MM.1S (cell line): Measurements from ENCODE around the gene KTN1.

ENCODE experiments used
- DNase-seq: peaks from one replicate; pipeline ENCODE4 v3.0.0-alpha.2; 2015
- H2AFZ ChIP-seq: fragments of 300-600 bp; sonication (generic); 2 replicates; pipeline ENCODE4 v1.6.0; 2016; ENCODE audit warnings: antibody characterized with exemption, low read length
- H3F3A ChIP-seq: fragments of 300-600 bp; sonication (generic); 2 replicates; pipeline ENCODE4 v1.6.1; 2016; ENCODE audit warnings: mild to moderate bottlenecking, antibody characterized with exemption, low read length, moderate library complexity, mixed read lengths; ENCODE audit not compliant: insufficient read depth
- H3K27ac ChIP-seq: fragments of 300-600 bp; sonication (generic); 2 replicates; pipeline ENCODE4 v1.5.1; 2016; ENCODE audit warnings: mild to moderate bottlenecking, low read length
- H3K27me3 ChIP-seq: fragments of 300-600 bp; sonication (generic); replicated peaks from 2 replicates; pipeline ENCODE4 v1.6.0; 2016; ENCODE audit warnings: low read length; ENCODE audit not compliant: insufficient read depth
- H3K36me3 ChIP-seq: fragments of 300-600 bp; sonication (generic); replicated peaks from 2 replicates; pipeline ENCODE4 v1.6.1; 2016; ENCODE audit warnings: mild to moderate bottlenecking, low read length, mixed read lengths; ENCODE audit not compliant: insufficient read depth
- H3K4me1 ChIP-seq: fragments of 300-600 bp; sonication (generic); 2 replicates; pipeline ENCODE4 v1.6.1; 2016; ENCODE audit warnings: low read length, mixed read lengths
- H3K4me2 ChIP-seq: fragments of 300-600 bp; sonication (generic); 2 replicates; pipeline ENCODE4 v1.6.0; 2016; ENCODE audit warnings: low read depth, low read length
- H3K4me3 ChIP-seq: fragments of 300-600 bp; sonication (generic); 2 replicates; pipeline ENCODE4 v1.5.1; 2016; ENCODE audit warnings: low read length, mixed read lengths
- H3K79me2 ChIP-seq: fragments of 300-600 bp; sonication (generic); 2 replicates; pipeline ENCODE4 v1.6.1; 2016; ENCODE audit warnings: mixed run types, low read length, mixed read lengths
- H3K9ac ChIP-seq: fragments of 300-600 bp; sonication (generic); 2 replicates; pipeline ENCODE4 v1.6.1; 2016; ENCODE audit warnings: low read length, mixed read lengths
- H3K9me2 ChIP-seq: fragments of 300-600 bp; sonication (generic); replicated peaks from 2 replicates; pipeline ENCODE4 v1.6.1; 2016; ENCODE audit warnings: mild to moderate bottlenecking, low read length, mixed read lengths; ENCODE audit not compliant: insufficient read depth
- H3K9me3 ChIP-seq: fragments of 300-600 bp; sonication (generic); replicated peaks from 2 replicates; pipeline ENCODE4 v1.6.1; 2016; ENCODE audit warnings: mild to moderate bottlenecking, low read length, mixed read lengths; ENCODE audit not compliant: insufficient read depth
- H4K20me1 ChIP-seq: fragments of 300-600 bp; sonication (generic); 2 replicates; pipeline ENCODE4 v1.6.1; 2016; ENCODE audit warnings: mild to moderate bottlenecking, low read length, moderate library complexity, mixed read lengths; ENCODE audit not compliant: insufficient read depth
- CTCF ChIP-seq: fragments of 300-600 bp; sonication (generic); IDR thresholded peaks from 2 replicates; pipeline ENCODE4 v1.5.1; 2016; ENCODE audit warnings: antibody characterized with exemption, low read length, mixed read lengths
- EZH2 ChIP-seq: fragments of 300-600 bp; sonication (generic); optimal IDR thresholded peaks from 2 replicates; pipeline ENCODE3; 2017; ENCODE audit warnings: low read depth, mild to moderate bottlenecking, antibody characterized with exemption, low read length, mixed read lengths
- EZH2phosphoT487 ChIP-seq: fragments of 300-600 bp; sonication (generic); IDR thresholded peaks from 2 replicates; pipeline ENCODE4 v1.6.1; 2018; ENCODE audit warnings: antibody characterized with exemption, low read length

The KTN1 gene

GRCh38 chr14:55733599-55733998 is 153.6 kb downstream of the KTN1 start:
- no peaks in the 10 kb centered on the region for H3K27me3 ChIP-seq
- no peaks in the 10 kb centered on the region for H3K36me3 ChIP-seq
- no peak overlapping the region for H2AFZ ChIP-seq
- no peak for TF ChIP-seq EZH2
- no peak for TF ChIP-seq CTCF
- no peak for TF ChIP-seq EZH2phosphoT487
- H3K79me2 ChIP-seq = no peaks in the 10 kb centered on the region
- no peak overlapping the region for H3K4me3 ChIP-seq
- H3F3A ChIP-seq = no peaks in the 10 kb centered on the region
- no peak for DNase-seq
- H3K4me2 ChIP-seq = no peak overlapping the region
- H3K4me1 ChIP-seq = no peaks in the 10 kb centered on the region
- no peaks in the 10 kb centered on the region for H3K9me2 ChIP-seq
- H3K9ac ChIP-seq = no peak overlapping the region
- H3K27ac ChIP-seq = no peak overlapping the region
- H3K9me3 ChIP-seq = no peaks in the 10 kb centered on the region
- H4K20me1 ChIP-seq = no peaks in the 10 kb centered on the region
